ENCODE results near the gene PCDHGB4.
"Not testable (repeated sequence)": the region's sequence is repeated elsewhere in the genome, so short reads cannot be mapped to it uniquely, and the experiment has no call there.

Gene PCDHGB4

GRCh38 chr5:141422742-141423291, 35.3 kb downstream of the PCDHGB4 start:
- no peak for TF ChIP-seq CTCF (IDR thresholded peaks at IDR 0.05; ENCODE audit: insufficient read depth, missing control alignments)
- FAIRE-seq (no peak), DNase-seq (ENCODE audit: insufficient read length, low spot score) (no peak)

- DNase-seq (ENCODE audit: insufficient read length, low spot score) = no peak
- FAIRE-seq = no peak
- TF ChIP-seq CTCF (IDR thresholded peaks at IDR 0.05; ENCODE audit: insufficient read depth, missing control alignments) = no peak
These were observed 40.4 kb downstream of the PCDHGB4 start for GRCh38 chr5:141427783-141428426.

- FAIRE-seq (no peak), DNase-seq (ENCODE audit: insufficient read length, low spot score) (no peak)
- TF ChIP-seq CTCF (IDR thresholded peaks at IDR 0.05; ENCODE audit: insufficient read depth, missing control alignments) = no peak
These were observed 43.0 kb downstream of the PCDHGB4 start, which contains the start of gene PCDHGA12 for GRCh38 chr5:141430332-141431113. Gene PCDHGA12 (plus strand): TSS chr5:141430507. CDS start chr5:141430760, 253 bp downstream.

GRCh38 chr5:141431286-141431685, 43.8 kb downstream of the PCDHGB4 start:
- FAIRE-seq = no peak
- DNase-seq (ENCODE audit: insufficient read length, low spot score) = no peak
- no peak for TF ChIP-seq CTCF (IDR thresholded peaks at IDR 0.05; ENCODE audit: insufficient read depth, missing control alignments)

GRCh38 chr5:141432308-141432707, 44.8 kb downstream of the PCDHGB4 start:
- DNase-seq (ENCODE audit: insufficient read length, low spot score); FAIRE-seq: not testable (repeated sequence)

- FAIRE-seq; DNase-seq (ENCODE audit: insufficient read length, low spot score): not testable (repeated sequence)
These were observed 45.2 kb downstream of the PCDHGB4 start for GRCh38 chr5:141432726-141433125.

- TF ChIP-seq CTCF (IDR thresholded peaks at IDR 0.05; ENCODE audit: insufficient read depth, missing control alignments) = no peak
- FAIRE-seq (no peak), DNase-seq (ENCODE audit: insufficient read length, low spot score) (no peak)
These were observed 46.5 kb downstream of the PCDHGB4 start for GRCh38 chr5:141434006-141434405.

GRCh38 chr5:141437221-141437620, 49.7 kb downstream of the PCDHGB4 start:
- no peak for TF ChIP-seq CTCF (IDR thresholded peaks at IDR 0.05; ENCODE audit: insufficient read depth, missing control alignments)
- DNase-seq (ENCODE audit: insufficient read length, low spot score) = no peak
- FAIRE-seq = no peak

Measured in D721Med (cell line).